Measurements from ENCODE around the gene TMCO5A.
"Not testable (repeated sequence)": the region's sequence is repeated elsewhere in the genome, so short reads cannot be mapped to it uniquely, and the experiment has no call there.

Gene TMCO5A

DNA sequence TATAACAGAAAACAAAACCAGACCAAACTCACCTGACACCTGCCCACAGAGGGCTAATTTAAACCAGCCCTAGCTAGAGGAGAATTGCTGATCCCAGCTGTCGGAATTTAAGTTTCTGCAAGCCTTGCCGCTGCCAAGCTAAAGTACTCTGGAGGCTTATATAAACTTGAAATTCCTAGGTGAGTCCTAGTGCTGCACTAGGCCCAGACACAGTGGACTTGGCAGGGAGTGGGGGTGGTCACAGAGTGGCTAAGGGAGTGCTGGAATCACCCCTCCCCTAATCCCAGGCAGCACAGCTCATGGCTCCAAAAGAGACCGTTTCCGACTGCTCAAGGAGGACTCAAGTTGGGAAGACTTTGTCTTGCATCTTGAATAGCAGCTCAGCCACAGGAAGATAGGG, 17.6 kb downstream of the TMCO5A start:
- Histone ChIP-seq H3K9me3 (ENCODE audit: control insufficient read depth, low read length) (no peaks in the 10 kb centered on the region), H3K4me1 (no peaks in the 10 kb centered on the region), H2AFZ (no peak overlapping the region), H3K27ac (no peak overlapping the region), H3K9ac (no peak overlapping the region), H3K79me2 (no peaks in the 10 kb centered on the region), H3K4me3 (ENCODE audit: low read depth, low read length) (no peak overlapping the region), H3K27me3 (ENCODE audit: control insufficient read depth, insufficient read depth, low read length) (no peaks in the 10 kb centered on the region), H3K4me2 (ENCODE audit: low read length) (no peak overlapping the region), H3K36me3 (ENCODE audit: control insufficient read depth, insufficient read depth, low read length) (no peaks in the 10 kb centered on the region)
- TF ChIP-seq, protein P1, sequence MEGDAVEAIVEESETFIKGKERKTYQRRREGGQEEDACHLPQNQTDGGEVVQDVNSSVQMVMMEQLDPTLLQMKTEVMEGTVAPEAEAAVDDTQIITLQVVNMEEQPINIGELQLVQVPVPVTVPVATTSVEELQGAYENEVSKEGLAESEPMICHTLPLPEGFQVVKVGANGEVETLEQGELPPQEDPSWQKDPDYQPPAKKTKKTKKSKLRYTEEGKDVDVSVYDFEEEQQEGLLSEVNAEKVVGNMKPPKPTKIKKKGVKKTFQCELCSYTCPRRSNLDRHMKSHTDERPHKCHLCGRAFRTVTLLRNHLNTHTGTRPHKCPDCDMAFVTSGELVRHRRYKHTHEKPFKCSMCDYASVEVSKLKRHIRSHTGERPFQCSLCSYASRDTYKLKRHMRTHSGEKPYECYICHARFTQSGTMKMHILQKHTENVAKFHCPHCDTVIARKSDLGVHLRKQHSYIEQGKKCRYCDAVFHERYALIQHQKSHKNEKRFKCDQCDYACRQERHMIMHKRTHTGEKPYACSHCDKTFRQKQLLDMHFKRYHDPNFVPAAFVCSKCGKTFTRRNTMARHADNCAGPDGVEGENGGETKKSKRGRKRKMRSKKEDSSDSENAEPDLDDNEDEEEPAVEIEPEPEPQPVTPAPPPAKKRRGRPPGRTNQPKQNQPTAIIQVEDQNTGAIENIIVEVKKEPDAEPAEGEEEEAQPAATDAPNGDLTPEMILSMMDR (IDR thresholded peaks at IDR 0.05) = no peak

DNA sequence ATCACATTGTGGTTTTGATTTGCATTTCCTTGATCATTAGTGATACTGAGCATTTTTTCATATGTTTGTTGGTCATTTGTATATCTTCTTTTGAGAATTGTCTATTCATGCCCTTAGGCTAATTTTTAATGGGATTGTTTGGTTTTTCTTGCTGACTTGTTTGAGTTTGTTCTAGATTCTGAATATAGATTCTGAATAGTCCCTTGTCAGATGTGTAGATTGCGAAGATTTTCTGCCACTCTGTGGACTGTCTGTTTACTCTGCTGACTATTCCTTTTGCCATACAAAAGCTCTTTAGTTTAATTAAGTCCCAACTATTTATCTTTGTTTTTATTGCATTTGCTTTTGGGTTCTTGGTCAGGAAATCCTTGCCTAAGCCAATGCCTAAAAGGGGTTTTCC, 26.3 kb downstream of the TMCO5A start:
- H3K4me1 ChIP-seq; H3K27ac ChIP-seq; H3K79me2 ChIP-seq; H2AFZ ChIP-seq; H3K9ac ChIP-seq; H3K36me3 ChIP-seq (ENCODE audit: control insufficient read depth, insufficient read depth, low read length); H3K4me3 ChIP-seq (ENCODE audit: low read depth, low read length); H3K27me3 ChIP-seq (ENCODE audit: control insufficient read depth, insufficient read depth, low read length); H3K4me2 ChIP-seq (ENCODE audit: low read length); H3K9me3 ChIP-seq (ENCODE audit: control insufficient read depth, low read length): not testable (repeated sequence)

DNA sequence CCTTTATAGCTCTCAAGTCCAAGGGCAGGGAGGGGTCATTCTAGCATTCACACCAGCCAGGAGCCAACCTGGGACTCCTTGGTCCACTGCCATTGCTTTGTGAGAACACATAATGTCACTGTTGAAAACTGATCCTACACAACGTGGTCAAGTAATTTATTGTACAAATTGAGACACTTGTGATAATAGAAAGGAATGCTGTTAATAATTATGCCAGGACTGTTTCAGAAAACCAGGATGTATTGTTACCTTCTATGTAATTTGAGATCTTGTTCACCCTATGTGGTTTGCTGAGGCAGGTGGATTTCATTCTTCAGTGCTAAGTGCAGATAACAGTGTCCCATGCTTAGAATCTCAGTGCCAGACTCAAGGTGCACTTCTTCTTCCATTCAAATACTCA, 33.3 kb downstream of the TMCO5A start:
- Histone ChIP-seq H3K9ac (no peak overlapping the region), H3K4me2 (ENCODE audit: low read length) (no peak overlapping the region), H3K36me3 (ENCODE audit: control insufficient read depth, insufficient read depth, low read length) (no peaks in the 10 kb centered on the region), H2AFZ (no peak overlapping the region), H3K27me3 (ENCODE audit: control insufficient read depth, insufficient read depth, low read length) (no peaks in the 10 kb centered on the region), H3K27ac (no peak overlapping the region), H3K4me3 (ENCODE audit: low read depth, low read length) (no peak overlapping the region), H3K79me2 (no peaks in the 10 kb centered on the region), H3K4me1 (no peaks in the 10 kb centered on the region), H3K9me3 (ENCODE audit: control insufficient read depth, low read length) (no peaks in the 10 kb centered on the region)
- TF ChIP-seq, protein P1 (IDR thresholded peaks at IDR 0.05) = no peak

DNA sequence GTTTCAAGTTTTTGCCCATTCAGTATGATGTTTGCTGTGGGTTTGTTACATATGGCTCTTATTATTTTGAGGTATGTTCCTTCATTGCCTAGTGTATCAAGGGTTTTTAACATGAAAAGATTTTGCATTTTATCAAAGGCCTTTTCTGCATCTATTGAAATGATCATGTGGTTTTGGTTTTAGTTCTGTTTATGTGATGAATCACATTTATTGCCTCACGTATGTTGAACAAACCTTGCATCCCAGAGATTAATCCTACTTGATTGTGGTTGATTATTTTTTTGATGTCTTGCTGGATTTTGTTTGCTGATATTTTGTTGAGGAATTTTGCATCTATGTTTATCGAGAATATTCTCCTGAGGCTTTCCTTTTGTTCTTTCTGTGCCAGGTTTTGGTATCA, 39.4 kb downstream of the TMCO5A start:
- Histone ChIP-seq H3K36me3 (ENCODE audit: control insufficient read depth, insufficient read depth, low read length) (no peaks in the 10 kb centered on the region), H3K9ac (no peak overlapping the region), H3K4me2 (ENCODE audit: low read length) (no peak overlapping the region), H3K27me3 (ENCODE audit: control insufficient read depth, insufficient read depth, low read length) (no peaks in the 10 kb centered on the region), H3K79me2 (no peaks in the 10 kb centered on the region), H3K27ac (no peak overlapping the region), H2AFZ (no peak overlapping the region), H3K9me3 (ENCODE audit: control insufficient read depth, low read length) (no peaks in the 10 kb centered on the region), H3K4me3 (ENCODE audit: low read depth, low read length) (no peak overlapping the region), H3K4me1 (no peaks in the 10 kb centered on the region)
- TF ChIP-seq, protein P1 (IDR thresholded peaks at IDR 0.05) = no peak

DNA sequence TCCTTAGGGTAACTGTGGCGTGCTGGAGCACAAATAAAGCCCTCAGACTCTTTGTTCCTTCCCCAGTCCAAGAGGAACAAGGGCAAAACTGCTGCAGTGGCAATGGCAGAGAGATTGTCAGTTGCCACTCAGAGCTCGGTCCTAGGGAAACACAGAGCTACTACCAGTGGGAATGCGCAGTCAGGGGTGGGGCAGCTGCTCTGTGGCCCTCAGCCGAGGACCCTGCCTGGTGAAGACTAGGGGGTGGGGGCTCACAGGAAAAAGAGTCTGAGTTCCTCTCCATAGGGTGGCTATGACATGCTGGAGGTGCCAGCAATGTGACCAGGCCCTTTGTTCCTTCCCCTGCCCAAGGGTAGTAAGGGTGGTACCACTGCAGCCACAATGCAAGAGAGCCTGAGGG, 43.8 kb downstream of the TMCO5A start:
- TF ChIP-seq, protein P1 (IDR thresholded peaks at IDR 0.05) = no peak
- no peak overlapping the region for H3K4me2 ChIP-seq (ENCODE audit: low read length)
- no peaks in the 10 kb centered on the region for H3K79me2 ChIP-seq
- H2AFZ ChIP-seq = no peak overlapping the region
- no peak overlapping the region for H3K4me3 ChIP-seq (ENCODE audit: low read depth, low read length)
- no peaks in the 10 kb centered on the region for H3K36me3 ChIP-seq (ENCODE audit: control insufficient read depth, insufficient read depth, low read length)
- H3K4me1 ChIP-seq = no peaks in the 10 kb centered on the region
- no peak overlapping the region for H3K27ac ChIP-seq
- no peak overlapping the region for H3K9ac ChIP-seq
- H3K9me3 ChIP-seq (ENCODE audit: control insufficient read depth, low read length) = no peaks in the 10 kb centered on the region
- H3K27me3 ChIP-seq (ENCODE audit: control insufficient read depth, insufficient read depth, low read length) = no peaks in the 10 kb centered on the region
